ENCODE measurements around the gene FSD2.

The FSD2 gene, protein sequence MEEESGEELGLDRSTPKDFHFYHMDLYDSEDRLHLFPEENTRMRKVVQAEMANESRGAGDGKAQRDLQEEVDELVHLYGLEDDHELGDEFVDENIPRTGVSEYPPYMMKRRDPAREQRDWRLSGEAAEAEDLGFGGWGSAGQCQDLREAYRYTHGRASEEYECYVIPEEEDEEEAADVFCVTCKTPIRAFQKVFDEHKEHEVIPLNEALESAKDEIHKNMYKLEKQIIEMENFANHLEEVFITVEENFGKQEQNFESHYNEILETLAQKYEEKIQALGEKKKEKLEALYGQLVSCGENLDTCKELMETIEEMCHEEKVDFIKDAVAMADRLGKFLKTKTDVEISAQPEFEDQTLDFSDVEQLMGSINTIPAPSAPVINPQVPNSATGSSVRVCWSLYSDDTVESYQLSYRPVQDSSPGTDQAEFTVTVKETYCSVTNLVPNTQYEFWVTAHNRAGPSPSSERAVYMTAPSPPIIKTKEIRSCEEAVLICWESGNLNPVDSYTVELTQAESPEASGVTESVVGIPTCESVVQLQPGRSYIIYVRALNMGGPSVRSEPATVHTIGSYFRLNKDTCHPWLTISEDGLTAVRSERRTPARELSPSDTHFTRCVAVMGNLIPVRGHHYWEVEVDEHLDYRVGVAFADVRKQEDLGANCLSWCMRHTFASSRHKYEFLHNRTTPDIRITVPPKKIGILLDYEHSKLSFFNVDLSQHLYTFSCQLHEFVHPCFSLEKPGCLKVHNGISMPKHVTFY

GRCh38 chr15:82805994-82806406 is at the start of gene FSD2:
Gene FSD2 (minus strand): TSS chr15:82806069. CDS start chr15:82787390, 18,679 bp downstream.
- no peak for DNase-seq

- DNase-seq, result no peak
Observed at GRCh38 chr15:82854554-82854953, 48.7 kb upstream of the FSD2 start.

DNA sequence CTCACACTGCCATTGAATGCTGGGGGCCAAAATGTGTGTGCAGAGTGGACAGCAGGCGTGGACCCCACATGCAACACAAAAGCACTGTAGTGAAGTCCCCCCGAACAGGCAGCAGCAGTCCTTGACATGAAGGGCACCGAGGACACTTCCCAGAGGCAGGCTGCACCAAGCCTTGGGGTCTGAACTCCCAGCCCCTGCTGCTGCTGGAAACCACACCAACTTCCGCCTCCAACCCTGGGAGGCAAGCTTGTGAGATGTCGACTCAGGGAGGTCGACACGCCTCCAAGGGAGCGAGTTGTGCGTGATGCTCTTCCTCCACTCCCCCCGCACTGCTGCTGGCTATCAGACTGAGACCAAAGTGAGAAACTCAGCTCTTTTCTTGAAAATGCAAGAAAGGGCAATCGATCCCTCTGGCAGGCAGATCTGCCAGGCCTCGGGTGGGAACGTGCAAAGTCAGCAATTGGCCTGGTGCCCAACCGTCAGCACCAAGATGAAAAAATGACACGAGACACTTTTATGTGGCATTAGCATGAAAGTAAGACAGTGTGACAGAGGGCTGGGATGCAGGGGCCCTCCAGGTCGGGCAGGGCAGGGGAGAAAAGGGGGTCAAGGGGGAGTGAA is 47.2 kb upstream of the FSD2 start:
- no peak for DNase-seq

DNA sequence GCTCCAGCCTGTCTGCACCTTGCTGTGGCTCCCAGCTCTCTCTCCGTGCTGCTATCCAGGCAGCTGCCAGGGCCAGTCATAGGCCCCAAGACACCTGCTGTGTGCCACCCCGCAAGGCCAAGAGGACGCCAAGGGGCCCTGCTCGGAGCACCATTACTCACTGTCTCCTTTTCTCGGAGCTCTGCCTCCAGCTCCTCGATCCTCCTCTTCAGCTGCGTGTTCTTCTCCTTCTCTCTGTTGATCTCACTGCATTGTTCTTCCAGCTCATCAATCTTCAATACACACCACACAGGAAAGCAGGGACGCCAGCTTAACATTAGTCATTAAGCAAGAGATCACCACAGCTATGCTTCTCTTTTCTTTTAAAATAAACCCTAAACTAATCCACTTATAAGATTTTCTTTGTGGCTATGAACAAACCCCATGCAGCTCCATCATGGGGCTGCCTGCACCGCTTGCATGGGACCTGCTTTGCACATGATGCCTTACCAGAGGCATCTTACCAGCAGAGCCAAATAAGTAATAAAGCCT is 46.2 kb upstream of the FSD2 start:
- DNase-seq, result no peak

GRCh38 chr15:82851306-82851850 is 45.5 kb upstream of the FSD2 start:
- DNase-seq, result no peak

- no peak for DNase-seq
Observed at GRCh38 chr15:82850731-82851130, 44.9 kb upstream of the FSD2 start.

- DNase-seq, result no peak
Observed at GRCh38 chr15:82849556-82850512, 44.0 kb upstream of the FSD2 start.

DNA sequence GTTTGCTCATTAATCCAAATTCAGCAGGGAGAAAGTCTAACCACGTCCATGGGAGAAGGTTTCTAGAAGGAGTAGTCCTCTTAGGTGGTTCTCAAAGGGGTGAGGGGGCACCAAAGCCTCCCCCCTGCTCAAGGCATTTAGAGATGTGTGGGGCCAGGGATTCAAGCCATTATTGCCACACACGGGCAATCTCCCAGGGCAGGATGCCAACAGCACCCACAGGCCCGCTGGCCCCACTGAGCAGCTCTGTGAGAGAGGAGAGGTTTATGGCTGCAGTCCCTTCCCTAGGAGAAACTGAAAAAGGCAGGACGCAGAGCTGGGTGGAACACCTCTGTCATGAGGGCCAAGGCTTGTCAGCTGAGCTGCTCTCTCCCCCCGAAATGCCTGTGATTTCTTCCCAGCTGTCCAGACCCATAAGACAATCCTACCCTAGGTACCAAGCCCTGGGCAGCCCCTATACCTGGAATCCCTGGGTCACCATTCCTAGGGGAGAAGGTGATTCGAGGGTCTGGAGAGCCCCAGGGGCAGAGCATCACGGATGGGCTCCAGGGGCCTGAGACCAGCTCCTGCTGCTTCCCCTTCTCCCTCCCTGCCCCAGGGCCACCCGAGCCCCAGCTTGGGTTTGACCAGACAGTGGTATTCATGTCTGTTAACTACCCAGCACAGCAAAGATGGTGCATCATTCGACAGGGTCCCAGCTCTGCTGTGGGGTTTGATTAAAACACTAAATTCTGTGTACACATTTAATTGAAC is 42.5 kb upstream of the FSD2 start:
- no peak for DNase-seq

DNA sequence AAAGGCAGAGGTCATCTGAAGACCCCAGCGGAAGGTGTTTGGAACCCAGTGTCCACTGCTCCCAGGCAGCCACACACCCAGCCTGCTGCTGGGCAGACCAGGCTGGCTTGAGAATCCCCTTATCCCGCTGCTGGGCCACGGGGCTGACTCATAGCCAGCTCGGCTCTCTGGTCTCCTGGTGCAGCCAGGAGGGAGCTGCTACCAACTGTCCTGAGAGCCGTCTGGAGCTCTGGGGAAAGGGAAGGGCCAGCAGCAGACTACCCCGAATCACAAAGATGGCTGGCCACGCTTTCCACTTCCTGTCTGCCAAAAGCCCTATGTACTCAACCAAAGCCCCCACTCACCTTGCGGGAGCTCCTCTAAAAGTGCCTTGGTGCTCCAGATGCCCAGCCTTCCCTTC is 41.8 kb upstream of the FSD2 start:
- DNase-seq, result no peak

DNA sequence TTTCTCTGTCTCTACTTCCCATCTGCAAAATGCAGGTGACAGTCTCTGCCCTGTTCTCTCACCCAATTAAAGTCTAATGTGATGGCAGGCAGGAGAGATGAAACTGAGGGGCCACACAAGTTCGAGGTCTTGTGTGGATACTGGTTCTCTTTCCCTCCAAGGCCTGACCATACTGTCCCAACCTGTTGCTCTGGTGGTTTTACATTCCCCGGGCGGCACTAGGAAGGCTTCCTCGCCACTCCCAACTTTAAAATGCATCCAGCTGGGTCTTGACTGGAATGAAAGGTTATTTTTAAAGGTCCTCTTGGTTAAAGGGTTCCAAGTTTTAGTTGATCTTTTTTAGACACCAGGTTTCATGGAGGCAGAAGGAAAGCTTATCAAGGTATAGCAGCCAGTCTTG is 40.8 kb upstream of the FSD2 start:
- DNase-seq, result no peak

DNA sequence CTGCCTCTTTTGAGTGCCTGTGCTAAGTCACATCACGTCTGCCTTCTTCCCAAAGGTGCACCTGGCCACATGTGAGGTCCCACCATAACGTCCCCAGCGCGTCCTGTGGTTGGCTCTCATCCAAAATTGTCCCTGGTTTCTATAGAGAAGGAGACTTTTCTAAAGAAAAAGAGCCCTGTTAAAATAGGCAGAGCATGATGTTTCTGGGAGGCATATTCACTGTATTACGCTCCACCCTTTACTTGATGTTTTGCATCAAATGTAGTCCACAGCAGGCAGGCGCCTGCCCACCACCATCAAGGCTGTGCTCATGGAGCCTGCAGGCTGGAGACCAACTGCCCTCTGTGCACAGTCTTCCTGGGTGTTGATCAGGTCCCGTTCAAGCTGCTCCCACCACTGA is 39.8 kb upstream of the FSD2 start:
- DNase-seq, result no peak

GRCh38 chr15:82843566-82843965 is 37.7 kb upstream of the FSD2 start:
- no peak for DNase-seq

DNA sequence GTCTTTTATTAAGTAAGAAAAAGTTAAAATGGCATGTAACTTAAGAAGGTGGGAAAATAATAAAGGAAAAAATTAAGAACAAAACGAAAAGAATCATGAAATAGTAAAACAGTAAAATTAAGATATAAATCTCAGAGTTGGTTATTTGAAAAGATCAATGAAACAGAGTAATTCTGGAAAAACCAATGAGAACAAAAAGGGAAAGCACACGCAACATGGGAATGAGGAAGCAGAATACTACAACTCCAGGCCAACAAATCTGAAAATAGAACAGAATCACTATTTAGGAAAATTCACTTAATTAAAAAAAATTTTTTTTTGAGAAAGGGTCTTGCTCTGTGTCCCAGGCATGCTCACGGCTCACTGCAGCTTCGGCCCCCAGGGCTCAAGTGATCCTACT is 34.3 kb upstream of the FSD2 start:
- DNase-seq, result no peak

- no peak for DNase-seq
Observed at GRCh38 chr15:82839136-82839535, 33.3 kb upstream of the FSD2 start.

DNA sequence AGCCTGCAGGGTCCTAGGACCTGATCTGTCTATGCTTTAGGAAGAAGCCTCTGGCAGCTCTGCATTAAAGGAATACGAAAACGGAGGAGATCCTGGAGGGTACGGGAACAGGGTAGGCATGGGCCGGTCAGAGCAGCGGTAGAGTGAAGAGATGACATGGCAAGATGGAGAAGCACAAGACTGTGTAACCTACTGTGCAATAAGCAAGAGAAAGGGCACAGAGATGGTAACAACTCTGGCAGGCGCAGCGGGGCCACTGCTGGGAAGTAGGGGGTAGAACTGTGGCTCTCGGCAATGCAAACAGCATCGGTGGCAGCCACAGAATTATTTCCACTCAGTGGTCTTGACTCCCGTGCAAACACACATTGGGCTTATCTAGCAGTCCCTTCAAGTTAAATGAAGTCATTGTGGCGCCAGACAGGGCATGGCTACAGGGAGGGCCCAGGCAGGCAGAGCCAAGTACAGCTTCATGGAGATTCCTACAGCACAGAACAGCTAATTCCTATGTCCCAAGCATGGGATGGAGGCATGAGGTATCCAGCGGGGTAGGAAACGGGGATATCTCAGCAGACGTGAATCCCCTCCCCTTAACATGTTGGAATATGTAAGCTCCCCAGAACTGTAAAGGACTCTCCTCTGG is 32.3 kb upstream of the FSD2 start:
- DNase-seq, result no peak

GRCh38 chr15:82835391-82835917 is 29.6 kb upstream of the FSD2 start:
- no peak for DNase-seq

DNA sequence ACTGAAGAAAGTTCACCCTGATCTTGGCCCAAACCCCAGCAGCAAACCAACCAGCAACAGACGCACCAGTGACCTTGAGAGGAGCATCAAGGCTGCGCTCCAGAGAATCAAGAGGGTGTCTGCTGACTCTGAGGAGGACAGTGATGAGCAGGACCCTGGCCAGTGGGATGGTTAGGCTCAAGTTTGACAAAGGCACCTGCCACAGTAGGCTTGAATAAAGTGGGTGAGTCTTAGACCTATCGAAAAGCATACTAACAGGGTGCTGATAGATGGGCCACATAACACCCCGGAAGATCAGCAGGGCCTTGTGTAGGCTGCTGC is 27.5 kb upstream of the FSD2 start:
- DNase-seq, result no peak

GRCh38 chr15:82832601-82833361 is 26.9 kb upstream of the FSD2 start:
- no peak for DNase-seq

- no peak for DNase-seq
Observed at GRCh38 chr15:82831894-82832600, 26.2 kb upstream of the FSD2 start.

Data from activated T-cell treated with anti-CD3 and anti-CD28 coated beads, Interleukin-2, amount 50 U/mL, for 1 hour (primary cell).